GM19035 (cell line): ENCODE results near the gene HMG20B.

Source experiments
- ATAC-seq: cut with Tn5 transposase; IDR thresholded peaks from one replicate; pipeline ENCODE4 v1.9.1; 2021; ENCODE audit not compliant: unreplicated experiment

The HMG20B gene

GRCh38 chr19:3605361-3605760 lies 32.6 kb downstream of the HMG20B start:
- ATAC-seq: no peak

GRCh38 chr19:3605770-3606169 lies 33.0 kb downstream of the HMG20B start:
- no peak for ATAC-seq

- no peak for ATAC-seq
Measured at GRCh38 chr19:3606174-3606689, 33.5 kb downstream of the HMG20B start.

- no peak for ATAC-seq
Measured at GRCh38 chr19:3606690-3607289, 34.0 kb downstream of the HMG20B start, which contains the start of gene TBXA2R. Gene TBXA2R (minus strand): TSS chr19:3606875. CDS start chr19:3600634, 6,241 bp downstream.

GRCh38 chr19:3607303-3608078 lies 34.7 kb downstream of the HMG20B start:
- ATAC-seq: no peak

GRCh38 chr19:3608079-3608641 lies 35.4 kb downstream of the HMG20B start:
- no peak for ATAC-seq

GRCh38 chr19:3608750-3609322 lies 36.1 kb downstream of the HMG20B start:
- no peak for ATAC-seq

GRCh38 chr19:3609779-3610719 lies 37.3 kb downstream of the HMG20B start:
- no peak for ATAC-seq

GRCh38 chr19:3610745-3611717 lies 38.3 kb downstream of the HMG20B start:
- ATAC-seq: no peak

- ATAC-seq: no peak
Measured at GRCh38 chr19:3611841-3612240, 39.1 kb downstream of the HMG20B start.

- no peak for ATAC-seq
Measured at GRCh38 chr19:3612330-3612729, 39.6 kb downstream of the HMG20B start.

- no peak for ATAC-seq
Measured at GRCh38 chr19:3612901-3613741, 40.4 kb downstream of the HMG20B start.

GRCh38 chr19:3613818-3614661 lies 41.3 kb downstream of the HMG20B start:
- no peak for ATAC-seq

- no peak for ATAC-seq
Measured at GRCh38 chr19:3614858-3615505, 42.2 kb downstream of the HMG20B start.

- ATAC-seq: no peak
Measured at GRCh38 chr19:3615524-3616135, 42.9 kb downstream of the HMG20B start.

GRCh38 chr19:3617463-3617862 lies 44.7 kb downstream of the HMG20B start:
- no peak for ATAC-seq
